ENCODE data around the gene AMY1A. TPM values are rescaled to one million over a fixed set of nuclear protein-coding genes. Genes with fewer than 3 reads are reported as not detected.
"Not testable (repeated sequence)": the region's sequence is repeated elsewhere in the genome, so short reads cannot be mapped to it uniquely, and the experiment has no call there.

The AMY1A gene
- total RNA-seq, 4 donors from 2014 or later, result not detected

GRCh38 chr1:103710381-103710780 is 54.8 kb downstream of the AMY1A start:
- H3K4me1 ChIP-seq, H3K27ac ChIP-seq, H3K27me3 ChIP-seq, H3K36me3 ChIP-seq, H3K4me3 ChIP-seq, DNase-seq, H3K9me3 ChIP-seq: not testable (repeated sequence)

Small RNA genes within 50 kb of the gene (small RNA-seq; reads per million reads assigned to genes)
- 0 reads per million in 2 donors for gene AC105272.1

Other genes with a start within 250 kb of the AMY1A start
- gene RNPC3, start 130.1 kb upstream of the AMY1A start, total RNA-seq, result 100 to 1,000 TPM in 1 of 4 donors, 10 to 100 TPM in 3; 49.0 to 158 (median 73.4) TPM
- gene AMY2B, start 84.2 kb upstream of the AMY1A start, total RNA-seq, result 10 to 100 TPM; 20.3 to 46.4 (median 28.4) TPM
- gene AMY2A, start 38.3 kb upstream of the AMY1A start, total RNA-seq, result 1 to 10 TPM in 1 of 4 donors, not detected in 3; 1.1 TPM
- gene AMY1B, start 40.5 kb downstream of the AMY1A start, total RNA-seq, result not detected
- gene AMY1C, start 94.1 kb downstream of the AMY1A start, total RNA-seq, result not detected

Measured in Peyer's patch (tissue), 4 donors.